HCT116 (cell line): Measurements from ENCODE around the gene ITGA4. TPM values are rescaled to one million over a fixed set of nuclear protein-coding genes. Genes with fewer than 3 reads are reported as not detected.

Source experiments
- ATAC-seq: fragments of 200-7000 bp; cut with Tn5 transposase; 2 replicates; pipeline ENCODE4 v1.9.1; 2020; ENCODE audit warnings: mild to moderate bottlenecking, moderate library complexity
- BruUV-seq: library from RNA; stranded (reverse); fragments of 400-500 nt; replicated peaks from 2 replicates; lab custom pipeline; 2021; lab: Mats Ljungman, UMichigan
- CTCF ChIA-PET: fragments of 300-600 bp; sonication (Branson Sonifier 250); formaldehyde crosslinking; loops from one replicate; lab custom pipeline; 2021; ENCODE audit warnings: antibody characterized with exemption; lab: Charles Lee
- POLR2A ChIA-PET: fragments of 300-600, 350-600 bp; sonication (Branson Sonifier 250); formaldehyde crosslinking; loops from one replicate; lab custom pipeline; 2021; ENCODE audit warnings: antibody characterized with exemption; lab: Charles Lee
- RAD21 ChIA-PET, 2 experiments: fragments of 300-600 bp; sonication (Branson Sonifier 250); formaldehyde crosslinking; loops; one replicate each; lab custom pipeline; 2023; ENCODE audit warnings: low total read pairs in 2 of 2; ENCODE audit not compliant: uncharacterized antibody in 2 of 2, unreplicated experiment in 2 of 2, low non-redundant PET in 1 of 2; lab: Charles Lee
- DNase-seq: peaks from one replicate; pipeline ENCODE4 v3.0.0-alpha.2; 2010; ENCODE audit warnings: low read depth, low spot score
- H2AFZ ChIP-seq: fragments of 200-600 bp; shearing (Covaris generic), sonication (generic); 2 replicates; pipeline ENCODE4 v1.6.1; 2017; ENCODE audit warnings: low read depth, mixed run types, mixed read lengths, antibody characterized with exemption, low read length; ENCODE audit not compliant: poor library complexity, severe bottlenecking
- H3K27ac ChIP-seq: 2 replicates; pipeline ENCODE4 v1.5.1; 2012; ENCODE audit warnings: low read depth, low read length
- H3K27me3 ChIP-seq: fragments of 200-600 bp; sonication (generic); 2 replicates; pipeline ENCODE4 v1.6.1; 2016; ENCODE audit warnings: mixed run types, low read length, mixed read lengths; ENCODE audit not compliant: insufficient read depth
- H3K36me3 ChIP-seq, 2 experiments: fragments of 200-500 bp in 1 of 2; fragments of 200-600 bp in 1 of 2; sonication (Bioruptor generic) in 1 of 2; sonication (generic) in 1 of 2; 2 replicates each; pipeline versions ENCODE4 v1.5.1 to v1.6.1; 2014 to 2016; ENCODE audit warnings: low read length in 2 of 2, inconsistent platforms in 1 of 2, mixed read lengths in 1 of 2, mixed run types in 1 of 2; ENCODE audit not compliant: insufficient read depth in 2 of 2, control insufficient read depth in 1 of 2
- H3K4me1 ChIP-seq, 2 experiments: fragments of 200-600 bp in 1 of 2; sonication (generic) in 1 of 2; 2 replicates each; pipeline versions ENCODE4 v1.5.1 to v1.6.1; 2012 to 2017; ENCODE audit warnings: low read length in 2 of 2, inconsistent platforms in 1 of 2, mild to moderate bottlenecking in 1 of 2, mixed read lengths in 1 of 2, mixed run types in 1 of 2, moderate library complexity in 1 of 2; ENCODE audit not compliant: insufficient read depth in 2 of 2, control insufficient read depth in 1 of 2
- H3K4me2 ChIP-seq: fragments of 200-600 bp; sonication (generic); 2 replicates; pipeline ENCODE4 v1.6.1; 2017; ENCODE audit warnings: mixed run types, low read length, mixed read lengths
- H3K4me3 ChIP-seq, 2 experiments: fragments of 200-600 bp in 1 of 2; sonication (generic) in 1 of 2; replicated peaks in 1 of 2; 2 replicates each; pipeline ENCODE4 v1.5.1; 2011 to 2016; ENCODE audit warnings: low read length in 2 of 2, control low read depth in 1 of 2, low read depth in 1 of 2, mild to moderate bottlenecking in 1 of 2, mixed read lengths in 1 of 2, mixed run types in 1 of 2
- H3K79me2 ChIP-seq: fragments of 200-600 bp; sonication (generic); 2 replicates; pipeline ENCODE4 v1.6.1; 2017; ENCODE audit warnings: mild to moderate bottlenecking, mixed run types, low read length, moderate library complexity, mixed read lengths; ENCODE audit not compliant: insufficient read depth
- H3K9ac ChIP-seq: fragments of 200-600 bp; sonication (generic); 2 replicates; pipeline ENCODE4 v1.6.1; 2016; ENCODE audit warnings: low read length, mixed read lengths
- H3K9me2 ChIP-seq: fragments of 200-600 bp; sonication (generic), shearing (Covaris generic); 2 replicates; pipeline ENCODE4 v1.6.1; 2017; ENCODE audit warnings: mixed run types, mild to moderate bottlenecking, moderate library complexity; ENCODE audit not compliant: insufficient read depth
- H3K9me3 ChIP-seq, 2 experiments: fragments of 200-500 bp in 1 of 2; fragments of 200-600 bp in 1 of 2; sonication (Bioruptor generic) in 1 of 2; sonication (generic) in 1 of 2; 2 replicates each; pipeline ENCODE4 v1.6.1; 2014 to 2017; ENCODE audit warnings: low read length in 2 of 2, mixed read lengths in 2 of 2, inconsistent platforms in 1 of 2, low read depth in 1 of 2, mild to moderate bottlenecking in 1 of 2, mixed run types in 1 of 2, moderate library complexity in 1 of 2; ENCODE audit not compliant: control insufficient read depth in 1 of 2, insufficient read depth in 1 of 2
- H4K20me1 ChIP-seq: fragments of 200-600 bp; sonication (generic), shearing (Covaris generic); 2 replicates; pipeline ENCODE4 v1.6.1; 2017; ENCODE audit warnings: mixed run types, mild to moderate bottlenecking, moderate library complexity; ENCODE audit not compliant: insufficient read depth
- CBX3 ChIP-seq: IDR thresholded peaks from 2 replicates; pipeline ENCODE4 v1.6.1; 2012; ENCODE audit warnings: low read depth
- CEBPB ChIP-seq: IDR thresholded peaks from 2 replicates; pipeline ENCODE4 v1.6.1; 2012; ENCODE audit warnings: low read depth
- EZH2phosphoT487 ChIP-seq: fragments of 200-600 bp; IDR thresholded peaks from 2 replicates; pipeline ENCODE4 v1.6.1; 2018; ENCODE audit warnings: antibody characterized with exemption, borderline replicate concordance
- RAD21 ChIP-seq: IDR thresholded peaks from 2 replicates; pipeline ENCODE4 v1.6.1; 2012; ENCODE audit warnings: low read depth, mild to moderate bottlenecking
- SIN3A ChIP-seq: IDR thresholded peaks from 2 replicates; pipeline ENCODE4 v1.6.1; 2012; ENCODE audit warnings: low read depth
- TCF7L2 ChIP-seq: IDR thresholded peaks from 2 replicates; pipeline ENCODE4 v1.7.0; 2011; ENCODE audit warnings: borderline replicate concordance, inconsistent platforms; ENCODE audit not compliant: insufficient read depth, insufficient read length; ENCODE audit errors: extremely low read depth
- YY1 ChIP-seq: IDR thresholded peaks from 2 replicates; pipeline ENCODE4 v1.6.1; 2011; ENCODE audit warnings: low read length, low read depth, moderate library complexity, mild to moderate bottlenecking; ENCODE audit not compliant: insufficient replicate concordance; ENCODE audit errors: extremely low read depth
- ZFX ChIP-seq: fragments of 450-650 bp; IDR thresholded peaks from 2 replicates; pipeline ENCODE4 v1.6.1; 2017
- intact Hi-C: fragments of 100-400 bp; cut with micrococcal nuclease; formaldehyde crosslinking; loops from 2 replicates; pipeline ENCODE4 v1.10.0; 2022
- total RNA-seq: library from RNA; stranded (reverse); gene quantifications from one replicate; pipeline ENCODE4 v1.2.1, GENCODE V29; 2021; ENCODE audit not compliant: unreplicated experiment
- TF ChIP-seq, protein P1 (sequence below): IDR thresholded peaks from 2 replicates; pipeline ENCODE4 v1.6.1; 2012
- TF ChIP-seq, protein P2 (sequence below): IDR thresholded peaks from 2 replicates; pipeline ENCODE4 v1.6.1; 2012
- TF ChIP-seq, protein P3 (sequence below), 3 experiments: fragments of 200-600 bp in 1 of 3; sonication (generic) in 1 of 3; IDR thresholded peaks in 2 of 3; conservative IDR thresholded peaks in 1 of 3; 2 replicates each; pipeline ENCODE4 v1.5.1; 2012 to 2017; ENCODE audit warnings: low read depth in 2 of 3, low read length in 2 of 3, antibody characterized with exemption in 1 of 3, borderline replicate concordance in 1 of 3, control low read depth in 1 of 3, mild to moderate bottlenecking in 1 of 3, mixed read lengths in 1 of 3, mixed run types in 1 of 3, moderate library complexity in 1 of 3; ENCODE audit not compliant: insufficient read depth in 1 of 3
- TF ChIP-seq, protein P4 (sequence below): IDR thresholded peaks from 2 replicates; pipeline ENCODE4 v1.6.1; 2012; ENCODE audit warnings: low read depth

ITGA4 gene
- total RNA-seq, 1 experiment from 2014 or later = 0.49 TPM

- no TSS peak for BruUV-seq
- DNase-seq (no peak), ATAC-seq (no peak)
- Histone ChIP-seq H2AFZ (no peak overlapping the region), H3K4me1 (no peaks in the 10 kb centered on the region), H3K4me3 (no peak overlapping the region), H3K79me2 (no peaks in the 10 kb centered on the region), H4K20me1 (no peaks in the 10 kb centered on the region), H3K27ac (no peak overlapping the region), H3K4me2 (no peak overlapping the region), H3K27me3 (no peaks in the 10 kb centered on the region), H3K9ac (no peak overlapping the region), H3K9me2 (no peaks in the 10 kb centered on the region), H3K9me3 (no peaks in the 10 kb centered on the region), H3K36me3 (no peaks in the 10 kb centered on the region)
- intact Hi-C loops = no loop called here
- TF ChIP-seq, protein P1, sequence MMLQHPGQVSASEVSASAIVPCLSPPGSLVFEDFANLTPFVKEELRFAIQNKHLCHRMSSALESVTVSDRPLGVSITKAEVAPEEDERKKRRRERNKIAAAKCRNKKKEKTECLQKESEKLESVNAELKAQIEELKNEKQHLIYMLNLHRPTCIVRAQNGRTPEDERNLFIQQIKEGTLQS = no peak
- ChIA-PET POLR2A (no interaction called here), CTCF (no interaction called here), RAD21 (no interaction called here)
Measured at GRCh38 chr2:181527058-181527457, 69.9 kb downstream of the ITGA4 start.

- RAD21 ChIA-PET = no interaction called here
- DNase-seq (no peak), ATAC-seq (no peak)
- H3K9me2 ChIP-seq = no peaks in the 10 kb centered on the region
- H3K4me3 ChIP-seq = no peak overlapping the region
- H3K4me1 ChIP-seq = no peaks in the 10 kb centered on the region
- no peaks in the 10 kb centered on the region for H3K9me3 ChIP-seq
- no peak overlapping the region for H3K9ac ChIP-seq
- BruUV-seq = no TSS peak
- H3K79me2 ChIP-seq = no peaks in the 10 kb centered on the region
- no peaks in the 10 kb centered on the region for H3K36me3 ChIP-seq
- intact Hi-C loops = no loop called here
- POLR2A ChIA-PET = no interaction called here
- H4K20me1 ChIP-seq = no peaks in the 10 kb centered on the region
- no peak overlapping the region for H2AFZ ChIP-seq
- no peaks in the 10 kb centered on the region for H3K27me3 ChIP-seq
- no peak overlapping the region for H3K4me2 ChIP-seq
- CTCF ChIA-PET = no interaction called here
- H3K27ac ChIP-seq = no peak overlapping the region
- TF ChIP-seq, protein P2, sequence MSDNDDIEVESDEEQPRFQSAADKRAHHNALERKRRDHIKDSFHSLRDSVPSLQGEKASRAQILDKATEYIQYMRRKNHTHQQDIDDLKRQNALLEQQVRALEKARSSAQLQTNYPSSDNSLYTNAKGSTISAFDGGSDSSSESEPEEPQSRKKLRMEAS = no peak
- TF ChIP-seq, protein P1 = no peak
- TF ChIP-seq RAD21 (no peak), CEBPB (no peak), SIN3A (no peak), CBX3 (no peak), ZFX (no peak), EZH2phosphoT487 (no peak), TCF7L2 (no peak), YY1 (no peak)
- TF ChIP-seq, protein P3, sequence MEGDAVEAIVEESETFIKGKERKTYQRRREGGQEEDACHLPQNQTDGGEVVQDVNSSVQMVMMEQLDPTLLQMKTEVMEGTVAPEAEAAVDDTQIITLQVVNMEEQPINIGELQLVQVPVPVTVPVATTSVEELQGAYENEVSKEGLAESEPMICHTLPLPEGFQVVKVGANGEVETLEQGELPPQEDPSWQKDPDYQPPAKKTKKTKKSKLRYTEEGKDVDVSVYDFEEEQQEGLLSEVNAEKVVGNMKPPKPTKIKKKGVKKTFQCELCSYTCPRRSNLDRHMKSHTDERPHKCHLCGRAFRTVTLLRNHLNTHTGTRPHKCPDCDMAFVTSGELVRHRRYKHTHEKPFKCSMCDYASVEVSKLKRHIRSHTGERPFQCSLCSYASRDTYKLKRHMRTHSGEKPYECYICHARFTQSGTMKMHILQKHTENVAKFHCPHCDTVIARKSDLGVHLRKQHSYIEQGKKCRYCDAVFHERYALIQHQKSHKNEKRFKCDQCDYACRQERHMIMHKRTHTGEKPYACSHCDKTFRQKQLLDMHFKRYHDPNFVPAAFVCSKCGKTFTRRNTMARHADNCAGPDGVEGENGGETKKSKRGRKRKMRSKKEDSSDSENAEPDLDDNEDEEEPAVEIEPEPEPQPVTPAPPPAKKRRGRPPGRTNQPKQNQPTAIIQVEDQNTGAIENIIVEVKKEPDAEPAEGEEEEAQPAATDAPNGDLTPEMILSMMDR (IDR thresholded peaks at IDR 0.05 in 2 of 3, conservative IDR thresholded peaks at IDR 0.05 in 1 of 3; ENCODE audit: borderline replicate concordance in 1 of 3, insufficient read depth in 1 of 3, low read depth in 2 of 3, low read length in 2 of 3) = no peak
- TF ChIP-seq, protein P4, sequence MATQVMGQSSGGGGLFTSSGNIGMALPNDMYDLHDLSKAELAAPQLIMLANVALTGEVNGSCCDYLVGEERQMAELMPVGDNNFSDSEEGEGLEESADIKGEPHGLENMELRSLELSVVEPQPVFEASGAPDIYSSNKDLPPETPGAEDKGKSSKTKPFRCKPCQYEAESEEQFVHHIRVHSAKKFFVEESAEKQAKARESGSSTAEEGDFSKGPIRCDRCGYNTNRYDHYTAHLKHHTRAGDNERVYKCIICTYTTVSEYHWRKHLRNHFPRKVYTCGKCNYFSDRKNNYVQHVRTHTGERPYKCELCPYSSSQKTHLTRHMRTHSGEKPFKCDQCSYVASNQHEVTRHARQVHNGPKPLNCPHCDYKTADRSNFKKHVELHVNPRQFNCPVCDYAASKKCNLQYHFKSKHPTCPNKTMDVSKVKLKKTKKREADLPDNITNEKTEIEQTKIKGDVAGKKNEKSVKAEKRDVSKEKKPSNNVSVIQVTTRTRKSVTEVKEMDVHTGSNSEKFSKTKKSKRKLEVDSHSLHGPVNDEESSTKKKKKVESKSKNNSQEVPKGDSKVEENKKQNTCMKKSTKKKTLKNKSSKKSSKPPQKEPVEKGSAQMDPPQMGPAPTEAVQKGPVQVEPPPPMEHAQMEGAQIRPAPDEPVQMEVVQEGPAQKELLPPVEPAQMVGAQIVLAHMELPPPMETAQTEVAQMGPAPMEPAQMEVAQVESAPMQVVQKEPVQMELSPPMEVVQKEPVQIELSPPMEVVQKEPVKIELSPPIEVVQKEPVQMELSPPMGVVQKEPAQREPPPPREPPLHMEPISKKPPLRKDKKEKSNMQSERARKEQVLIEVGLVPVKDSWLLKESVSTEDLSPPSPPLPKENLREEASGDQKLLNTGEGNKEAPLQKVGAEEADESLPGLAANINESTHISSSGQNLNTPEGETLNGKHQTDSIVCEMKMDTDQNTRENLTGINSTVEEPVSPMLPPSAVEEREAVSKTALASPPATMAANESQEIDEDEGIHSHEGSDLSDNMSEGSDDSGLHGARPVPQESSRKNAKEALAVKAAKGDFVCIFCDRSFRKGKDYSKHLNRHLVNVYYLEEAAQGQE = no peak
Measured at GRCh38 chr2:181528441-181528840, 71.3 kb downstream of the ITGA4 start.
